Endometrial microvascular endothelial cells (primary cell): ENCODE data around the gene IL19. TPM values are rescaled to one million over a fixed set of nuclear protein-coding genes. Genes with fewer than 3 reads are reported as not detected.
"Not testable (repeated sequence)": the region's sequence is repeated elsewhere in the genome, so short reads cannot be mapped to it uniquely, and the experiment has no call there.

ENCODE experiments used
- in situ Hi-C: cut with HindIII; loops from 2 replicates; pipeline ENCODE4 v1.10.0; 2017; ENCODE audit warnings: low sequenced_read_pairs, low pct_unique_long_range_greater_than_20kb; ENCODE audit errors: inconsistent ontology term
- total RNA-seq: library from RNA; depleted of rRNA; stranded (reverse); fragments of >200 nt; gene quantifications from one replicate; pipeline ENCODE4 v1.2.3, GENCODE V29; 2015; ENCODE audit errors: inconsistent ontology term

Gene IL19
- total RNA-seq, 1 donor from 2014 or later: not detected

- in situ Hi-C loops: no loop called here
Measured at GRCh38 chr1:206841609-206842323, 71.2 kb downstream of the IL19 start.

- in situ Hi-C loops: no loop called here
Measured at GRCh38 chr1:206842854-206843253, 72.3 kb downstream of the IL19 start.

DNA sequence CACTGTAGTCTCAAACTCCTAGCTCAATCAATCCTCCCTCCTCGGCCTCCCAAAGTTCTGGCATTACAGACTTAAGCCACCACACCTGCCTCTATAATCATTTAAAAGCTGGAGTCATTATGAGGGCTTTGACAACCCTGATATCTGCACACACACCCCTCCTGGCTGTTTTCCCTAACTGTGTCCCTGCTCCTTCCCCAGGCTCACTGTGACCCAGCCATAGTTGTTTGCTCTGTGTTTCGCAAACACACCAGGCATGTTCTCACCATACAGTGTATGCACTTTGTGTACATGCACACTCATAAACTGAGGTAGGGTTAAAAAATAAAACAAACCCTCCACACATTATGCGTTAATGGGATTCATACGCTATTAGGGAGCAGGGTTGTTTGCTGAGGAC lies 73.1 kb downstream of the IL19 start:
- in situ Hi-C loops: no loop called here

GRCh38 chr1:206846487-206846886 lies 75.9 kb downstream of the IL19 start:
- in situ Hi-C loops: no loop called here

- in situ Hi-C loops: no loop called here
Measured at GRCh38 chr1:206847337-206847834, 76.8 kb downstream of the IL19 start.

GRCh38 chr1:206847946-206848345 lies 77.4 kb downstream of the IL19 start:
- in situ Hi-C loops: no loop called here

DNA sequence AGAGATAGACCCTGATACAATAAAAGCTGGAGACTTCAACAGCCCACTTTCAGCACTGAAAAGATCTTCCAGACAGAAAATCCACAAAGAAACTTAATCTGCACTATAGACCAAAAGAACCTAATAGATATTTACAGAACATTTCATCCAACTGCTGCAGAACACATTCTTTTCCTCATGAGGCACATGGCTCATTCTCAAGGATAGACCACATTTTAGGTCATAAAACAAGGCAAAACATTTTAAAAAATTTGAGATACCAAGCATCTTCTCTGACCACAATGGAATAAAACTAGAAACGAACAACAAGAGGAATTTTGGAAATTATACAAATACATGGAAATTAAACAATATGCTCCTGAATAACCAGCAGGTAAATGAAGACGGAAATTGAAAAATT lies 79.8 kb downstream of the IL19 start:
- in situ Hi-C loops: no loop called here

GRCh38 chr1:206851341-206852010 lies 80.9 kb downstream of the IL19 start:
- in situ Hi-C loops: no loop called here

DNA sequence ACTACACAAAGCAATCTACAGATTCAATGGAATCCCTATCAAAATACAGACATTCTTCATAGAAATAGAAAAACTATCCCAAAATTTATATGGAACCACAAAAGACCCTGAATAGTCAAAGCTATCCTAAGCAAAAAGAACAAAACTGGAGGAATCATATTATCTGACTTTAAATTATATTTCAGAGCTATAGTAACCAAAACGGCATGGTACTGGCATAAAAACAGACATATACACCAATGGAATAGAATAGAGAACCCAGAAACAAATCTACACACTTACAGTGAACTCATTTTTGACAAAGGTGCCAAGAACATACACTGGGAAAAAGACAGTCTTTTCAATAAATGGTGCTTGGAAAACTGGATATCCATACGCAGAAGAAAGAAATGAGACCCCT lies 82.1 kb downstream of the IL19 start:
- in situ Hi-C loops: not testable (repeated sequence)

DNA sequence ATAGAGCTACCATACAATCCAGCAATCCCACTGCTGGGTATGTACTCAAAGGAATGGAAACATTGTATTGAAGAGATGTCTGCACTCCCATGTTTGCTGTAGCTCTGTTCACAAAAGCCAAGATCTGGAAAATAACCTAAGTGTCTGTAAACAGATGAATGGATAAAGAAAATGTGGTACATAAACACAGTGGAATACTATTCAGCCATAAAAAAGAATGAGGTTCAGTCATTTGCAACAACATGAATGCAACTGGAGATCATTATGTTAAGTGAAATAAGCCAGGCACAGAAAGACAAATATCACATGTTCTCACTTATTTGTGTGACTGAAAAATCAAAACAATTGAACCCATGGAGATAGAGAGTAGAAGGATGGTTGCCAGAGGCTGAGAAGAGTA lies 83.1 kb downstream of the IL19 start:
- in situ Hi-C loops: not testable (repeated sequence)

GRCh38 chr1:206854401-206855129 lies 84.0 kb downstream of the IL19 start:
- in situ Hi-C loops: no loop called here

DNA sequence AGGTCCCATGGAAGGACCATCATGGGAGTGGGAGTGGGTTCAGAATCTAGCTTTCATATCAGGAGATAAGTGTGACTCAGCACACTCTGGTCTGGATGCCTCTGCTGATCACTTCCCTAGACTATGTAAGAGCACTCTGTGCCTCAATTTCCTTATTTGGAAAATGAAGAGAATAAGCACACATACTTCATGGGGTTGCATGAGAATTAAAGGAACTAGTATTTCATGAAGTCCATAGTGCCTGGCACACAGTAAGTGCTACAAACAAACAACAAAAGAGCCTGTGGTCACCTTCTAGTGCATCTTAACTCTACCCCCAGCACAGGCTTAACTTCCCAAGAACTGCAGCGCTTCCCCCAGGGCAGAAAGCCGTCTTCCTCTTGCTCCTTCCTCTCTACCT lies 85.3 kb downstream of the IL19 start:
- in situ Hi-C loops: no loop called here

GRCh38 chr1:206856674-206857464 lies 86.3 kb downstream of the IL19 start:
- in situ Hi-C loops: no loop called here

DNA sequence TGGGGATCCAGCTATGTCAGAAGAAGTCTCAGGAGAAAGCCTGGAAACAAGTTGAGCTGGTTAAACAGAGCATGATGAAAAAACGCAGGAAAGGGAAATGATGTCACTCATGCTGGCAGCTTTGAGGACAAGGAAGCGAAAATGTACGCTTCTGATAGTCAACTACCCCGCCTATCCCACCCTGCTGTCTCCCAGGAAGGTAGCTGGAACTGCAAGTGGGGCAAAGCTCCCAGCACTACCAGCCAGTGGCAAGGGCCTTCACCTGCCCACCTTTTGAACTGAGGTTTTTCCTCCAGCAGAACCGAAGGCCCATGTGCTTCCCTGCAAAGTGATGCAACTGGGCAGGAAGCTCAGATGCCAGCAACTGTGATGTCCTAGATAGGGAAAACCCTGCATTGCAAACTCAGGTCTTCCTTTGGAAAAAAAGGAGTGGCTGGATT lies 88.5 kb downstream of the IL19 start:
- in situ Hi-C loops: no loop called here

- in situ Hi-C loops: no loop called here
Measured at GRCh38 chr1:206860165-206860564, 89.6 kb downstream of the IL19 start.

DNA sequence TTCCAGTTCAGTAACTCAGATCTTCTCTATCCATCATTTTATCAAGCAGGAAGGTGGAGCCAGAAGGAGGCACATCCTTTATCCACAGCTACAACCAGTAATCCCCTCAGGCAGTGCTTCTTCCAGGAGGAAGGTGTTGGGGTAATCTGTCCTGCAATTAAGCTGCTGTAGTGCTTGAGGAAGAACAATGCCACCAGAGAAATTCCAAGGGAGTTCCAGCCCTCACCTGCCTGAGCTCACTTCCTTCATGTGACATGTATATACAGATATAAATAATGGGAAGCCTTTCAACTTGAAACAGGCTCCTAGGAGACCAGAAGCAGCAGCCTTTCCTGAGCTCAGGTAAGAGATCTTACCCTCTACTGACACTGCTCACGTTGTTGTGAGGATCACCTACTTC lies 92.7 kb downstream of the IL19 start:
- in situ Hi-C loops: no loop called here

DNA sequence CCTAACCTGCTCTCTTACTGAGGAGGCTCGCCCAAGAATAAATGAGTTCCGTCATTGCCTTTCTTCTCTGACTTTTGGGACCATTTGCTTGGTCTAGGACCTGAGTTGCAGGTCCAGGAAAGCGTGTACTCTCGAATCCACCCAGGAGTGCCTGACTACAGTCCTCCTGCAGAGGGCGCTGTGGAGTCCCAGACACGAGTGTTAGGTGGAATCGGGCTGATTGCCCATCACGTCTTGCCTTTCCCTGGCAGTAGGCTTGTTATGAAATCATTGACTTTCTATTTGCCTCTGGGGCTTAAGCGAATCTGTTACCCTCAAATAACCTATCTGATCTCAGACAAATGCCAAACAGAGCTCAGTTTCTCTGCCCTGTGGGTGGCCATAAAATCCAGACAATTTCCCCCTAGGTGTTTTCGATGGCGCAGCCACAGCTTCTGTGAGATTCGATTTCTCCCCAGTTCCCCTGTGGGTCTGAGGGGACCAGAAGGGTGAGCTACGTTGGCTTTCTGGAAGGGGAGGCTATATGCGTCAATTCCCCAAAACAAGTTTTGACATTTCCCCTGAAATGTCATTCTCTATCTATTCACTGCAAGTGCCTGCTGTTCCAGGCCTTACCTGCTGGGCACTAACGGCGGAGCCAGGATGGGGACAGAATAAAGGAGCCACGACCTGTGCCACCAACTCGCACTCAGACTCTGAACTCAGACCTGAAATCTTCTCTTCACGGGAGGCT lies 94.5 kb downstream of the IL19 start, which contains the start of gene IL20:
TSS of gene IL20 (plus strand) at position 685 of the 733 bp plus-strand sequence. CDS start 230 bp downstream, outside the sequence.
- in situ Hi-C loops: no loop called here

DNA sequence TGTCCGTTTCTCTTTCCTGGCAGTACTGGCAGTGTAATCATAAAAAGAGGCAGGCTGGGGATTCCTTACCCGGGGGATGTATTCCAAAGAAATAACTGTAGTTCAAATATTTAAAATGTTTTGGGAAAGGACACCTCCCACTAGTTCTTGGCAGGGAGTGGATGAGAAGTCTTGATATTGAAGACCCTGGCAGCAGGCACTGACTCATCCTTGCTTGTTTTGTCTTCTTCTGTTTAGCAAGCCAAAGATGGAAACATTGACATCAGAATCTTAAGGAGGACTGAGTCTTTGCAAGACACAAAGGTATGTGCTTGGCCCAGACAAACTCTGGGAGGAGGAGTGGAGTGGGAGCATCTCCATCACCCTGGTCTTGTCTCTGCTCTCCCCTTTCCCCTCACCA lies 95.5 kb downstream of the IL19 start:
- in situ Hi-C loops: no loop called here
